Measurements from ENCODE around the gene EXOC6B.

- TF ChIP-seq, protein P1, sequence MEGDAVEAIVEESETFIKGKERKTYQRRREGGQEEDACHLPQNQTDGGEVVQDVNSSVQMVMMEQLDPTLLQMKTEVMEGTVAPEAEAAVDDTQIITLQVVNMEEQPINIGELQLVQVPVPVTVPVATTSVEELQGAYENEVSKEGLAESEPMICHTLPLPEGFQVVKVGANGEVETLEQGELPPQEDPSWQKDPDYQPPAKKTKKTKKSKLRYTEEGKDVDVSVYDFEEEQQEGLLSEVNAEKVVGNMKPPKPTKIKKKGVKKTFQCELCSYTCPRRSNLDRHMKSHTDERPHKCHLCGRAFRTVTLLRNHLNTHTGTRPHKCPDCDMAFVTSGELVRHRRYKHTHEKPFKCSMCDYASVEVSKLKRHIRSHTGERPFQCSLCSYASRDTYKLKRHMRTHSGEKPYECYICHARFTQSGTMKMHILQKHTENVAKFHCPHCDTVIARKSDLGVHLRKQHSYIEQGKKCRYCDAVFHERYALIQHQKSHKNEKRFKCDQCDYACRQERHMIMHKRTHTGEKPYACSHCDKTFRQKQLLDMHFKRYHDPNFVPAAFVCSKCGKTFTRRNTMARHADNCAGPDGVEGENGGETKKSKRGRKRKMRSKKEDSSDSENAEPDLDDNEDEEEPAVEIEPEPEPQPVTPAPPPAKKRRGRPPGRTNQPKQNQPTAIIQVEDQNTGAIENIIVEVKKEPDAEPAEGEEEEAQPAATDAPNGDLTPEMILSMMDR (conservative IDR thresholded peaks at IDR 0.05) = no peak
- TF ChIP-seq EZH2 (IDR thresholded peaks at IDR 0.05; ENCODE audit: low read depth) = no peak
Observed at GRCh38 chr2:72750466-72750865, 75.4 kb downstream of the EXOC6B start.
